GM23338 (cell line): ENCODE results near the gene ZNF646. TPM values are rescaled to one million over a fixed set of nuclear protein-coding genes. Genes with fewer than 3 reads are reported as not detected.

Experiments
- ATAC-seq: fragments of 200-7000 bp; cut with Tn5 transposase; 3 replicates; pipeline ENCODE4 v1.9.1; 2020
- DNase-seq: peaks from one replicate; pipeline ENCODE4 v3.0.0-alpha.2; 2015; ENCODE audit warnings: low spot score
- H2AFZ ChIP-seq: fragments of 200-600 bp; sonication (generic); 2 replicates; pipeline ENCODE4 v1.8.0; 2016; ENCODE audit warnings: antibody characterized with exemption, mild to moderate bottlenecking, moderate library complexity
- H3F3A ChIP-seq: fragments of 200-600 bp; sonication (generic); replicated peaks from 2 replicates; pipeline ENCODE4 v1.8.0; 2017; ENCODE audit warnings: antibody characterized with exemption, mixed run types, low read depth
- H3K27ac ChIP-seq: fragments of 200-600 bp; sonication (generic); 2 replicates; pipeline ENCODE4 v1.6.1; 2016; ENCODE audit warnings: low read depth
- H3K27me3 ChIP-seq: fragments of 200-600 bp; sonication (generic); 2 replicates; pipeline ENCODE4 v1.8.0; 2016; ENCODE audit warnings: mild to moderate bottlenecking, mixed run types, moderate library complexity; ENCODE audit not compliant: insufficient read depth
- H3K36me3 ChIP-seq: fragments of 200-600 bp; sonication (generic); 2 replicates; pipeline ENCODE4 v1.8.0; 2016; ENCODE audit warnings: mild to moderate bottlenecking; ENCODE audit not compliant: insufficient read depth
- H3K4me1 ChIP-seq: fragments of 200-600 bp; sonication (generic); 2 replicates; pipeline ENCODE4 v1.8.0; 2016; ENCODE audit warnings: mild to moderate bottlenecking, moderate library complexity; ENCODE audit not compliant: insufficient read depth
- H3K4me2 ChIP-seq: fragments of 200-600 bp; sonication (generic); 2 replicates; pipeline ENCODE4 v1.7.1; 2017; ENCODE audit warnings: mixed run types
- H3K4me3 ChIP-seq: fragments of 200-600 bp; sonication (generic); 2 replicates; pipeline ENCODE4 v1.6.1; 2016; ENCODE audit warnings: mixed run types
- H3K79me2 ChIP-seq: fragments of 200-600 bp; sonication (generic); replicated peaks from 2 replicates; pipeline ENCODE4 v1.8.0; 2017; ENCODE audit warnings: mild to moderate bottlenecking; ENCODE audit not compliant: insufficient read depth
- H3K9me2 ChIP-seq: fragments of 200-600 bp; sonication (generic); 2 replicates; pipeline ENCODE4 v1.8.0; 2017; ENCODE audit not compliant: insufficient read depth
- H4K20me1 ChIP-seq: fragments of 200-600 bp; sonication (generic); replicated peaks from 2 replicates; pipeline ENCODE4 v1.8.0; 2017; ENCODE audit warnings: mild to moderate bottlenecking; ENCODE audit not compliant: insufficient read depth
- H3K27ac Mint-ChIP-seq: 2 replicates; pipeline ENCODE4 v1.8.0; 2020; ENCODE audit warnings: inconsistent platforms, mild to moderate bottlenecking, moderate library complexity, mixed read lengths
- H3K27me3 Mint-ChIP-seq: 3 replicates; pipeline ENCODE4 v1.8.0; 2022; ENCODE audit warnings: low read depth, mild to moderate bottlenecking, moderate library complexity, mixed read lengths, inconsistent platforms; ENCODE audit not compliant: insufficient read depth, poor library complexity
- H3K36me3 Mint-ChIP-seq: 3 replicates; pipeline ENCODE4 v1.8.0; 2021; ENCODE audit warnings: low read depth, mild to moderate bottlenecking, inconsistent platforms, moderate library complexity, mixed read lengths
- H3K4me1 Mint-ChIP-seq: 3 replicates; pipeline ENCODE4 v1.8.0; 2020; ENCODE audit warnings: mild to moderate bottlenecking, inconsistent platforms, mixed read lengths
- H3K4me3 Mint-ChIP-seq: 3 replicates; pipeline ENCODE4 v1.8.0; 2021; ENCODE audit warnings: moderate library complexity, mild to moderate bottlenecking, inconsistent platforms, mixed read lengths
- H3K9me3 Mint-ChIP-seq: 3 replicates; pipeline ENCODE4 v1.8.0; 2020; ENCODE audit warnings: moderate library complexity, mild to moderate bottlenecking, inconsistent platforms, mixed read lengths
- CREB1 ChIP-seq: fragments of 250-450 bp; sonication (Bioruptor Pico); IDR thresholded peaks from 2 replicates; pipeline ENCODE4 v1.5.0; 2020; ENCODE audit warnings: low read depth, mild to moderate bottlenecking, moderate library complexity
- EZH2 ChIP-seq: fragments of 200-600 bp; sonication (generic); IDR thresholded peaks from one replicate; pipeline ENCODE4 v1.8.0; 2017; ENCODE audit warnings: antibody characterized with exemption, mild to moderate bottlenecking, low read depth; ENCODE audit not compliant: unreplicated experiment
- EZH2phosphoT487 ChIP-seq: fragments of 200-600 bp; sonication (generic); IDR thresholded peaks from one replicate; pipeline ENCODE4 v1.8.1; 2018; ENCODE audit warnings: antibody characterized with exemption; ENCODE audit not compliant: unreplicated experiment
- JUNB ChIP-seq: IDR thresholded peaks from one replicate; pipeline ENCODE4 v1.6.1; 2016; ENCODE audit warnings: antibody characterized with exemption; ENCODE audit not compliant: unreplicated experiment
- NANOG ChIP-seq: IDR thresholded peaks from 2 replicates; pipeline ENCODE4 v1.6.1; 2016; ENCODE audit warnings: antibody characterized with exemption, borderline replicate concordance
- POLR2AphosphoS5 ChIP-seq: IDR thresholded peaks from 2 replicates; pipeline ENCODE4 v1.6.1; 2016; ENCODE audit warnings: antibody characterized with exemption, low read depth
- STAT1 ChIP-seq: IDR thresholded peaks from one replicate; pipeline ENCODE4 v1.6.1; 2016; ENCODE audit warnings: antibody characterized with exemption; ENCODE audit not compliant: unreplicated experiment
- ZNF114 ChIP-seq: fragments of 250-450 bp; sonication (Bioruptor Pico); IDR thresholded peaks from 2 replicates; pipeline ENCODE4 v1.5.0; 2020; ENCODE audit warnings: mild to moderate bottlenecking, moderate library complexity
- polyA plus RNA-seq: library from polyadenylated mRNA; unstranded; fragments of >200 nt; fragmentation: Nextera tagmentation; extraction: Ambion mirVana; gene quantifications from 2 replicates; pipeline ENCODE4 v1.2.1, GENCODE V29; 2016
- total RNA-seq: library from RNA; depleted of rRNA; stranded (reverse); fragments of >200 nt; shearing (Covaris generic); gene quantifications from 2 replicates; pipeline ENCODE4 v1.2.3, GENCODE V29; 2014
- TF ChIP-seq, protein P1 (sequence below): IDR thresholded peaks from 2 replicates; pipeline ENCODE4 v1.6.1; 2016; ENCODE audit warnings: antibody characterized with exemption
- TF ChIP-seq, protein P2 (sequence below): fragments of 250-450 bp; sonication (Bioruptor Pico); IDR thresholded peaks from 2 replicates; pipeline ENCODE4 v1.5.0; 2020; ENCODE audit warnings: mild to moderate bottlenecking, moderate library complexity
- TF ChIP-seq, protein P3 (sequence below), 2 experiments: fragments of 200-600 bp in 1 of 2; sonication (generic) in 1 of 2; conservative IDR thresholded peaks; 2 replicates each; pipeline versions ENCODE4 v1.5.1 to v1.6.1; 2016 to 2017; ENCODE audit warnings: antibody characterized with exemption in 2 of 2, low read depth in 2 of 2, mild to moderate bottlenecking in 2 of 2, moderate library complexity in 1 of 2

The ZNF646 gene
- total and polyA plus RNA-seq, 2 experiments from 2014 or later, result 6.3 to 29.3 TPM

DNA sequence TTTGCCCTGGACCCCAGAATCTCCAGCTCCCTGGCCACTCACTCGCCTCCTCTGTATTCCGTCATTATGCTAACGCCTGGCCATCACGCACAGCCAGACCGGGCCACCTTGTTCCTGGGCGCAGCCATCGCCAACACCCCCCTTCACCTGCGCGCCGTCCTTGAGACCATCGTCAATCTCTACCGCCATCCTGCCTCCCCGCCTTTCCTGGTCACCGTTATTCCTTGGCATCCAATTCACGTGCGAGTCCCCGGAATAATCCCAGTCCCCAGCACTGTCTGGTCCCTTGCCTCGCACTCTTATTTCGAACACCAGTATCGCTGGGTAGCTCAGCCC lies 19.8 kb downstream of the ZNF646 start:
- peaks cover 28% of the 10 kb centered on the region for H3K36me3 Mint-ChIP-seq
- H2AFZ ChIP-seq, result peak overlapping the region; percentile 75
- H3K9me3 Mint-ChIP-seq, result peaks cover 5% of the 10 kb centered on the region; the same call in 2 of the 3 replicates
- ATAC-seq (peak; percentile 21), DNase-seq (peak; percentile 62)
- peak overlapping the region; percentile 91 for H3K4me2 ChIP-seq
- peaks cover 6% of the 10 kb centered on the region; the same call in 1 of the 2 replicates for H3F3A ChIP-seq
- no peaks in the 10 kb centered on the region for H3K9me2 ChIP-seq
- no peaks in the 10 kb centered on the region for H4K20me1 ChIP-seq
- H3K27ac Mint-ChIP-seq, result peak overlapping the region; percentile 80
- no peaks in the 10 kb centered on the region for H3K36me3 ChIP-seq
- H3K27me3 ChIP-seq, result no peaks in the 10 kb centered on the region
- peak overlapping the region; percentile 85 for H3K27ac ChIP-seq
- H3K27me3 Mint-ChIP-seq, result peaks cover 11% of the 10 kb centered on the region
- peak overlapping the region; percentile 93 for H3K4me3 Mint-ChIP-seq
- H3K4me3 ChIP-seq, result peak overlapping the region; percentile 84
- TF ChIP-seq NANOG, result no peak
- H3K4me1 ChIP-seq, result peaks cover 7% of the 10 kb centered on the region; the same call in 1 of the 2 replicates
- H3K4me1 Mint-ChIP-seq, result peaks cover 8% of the 10 kb centered on the region
- peaks cover 16% of the 10 kb centered on the region for H3K79me2 ChIP-seq

DNA sequence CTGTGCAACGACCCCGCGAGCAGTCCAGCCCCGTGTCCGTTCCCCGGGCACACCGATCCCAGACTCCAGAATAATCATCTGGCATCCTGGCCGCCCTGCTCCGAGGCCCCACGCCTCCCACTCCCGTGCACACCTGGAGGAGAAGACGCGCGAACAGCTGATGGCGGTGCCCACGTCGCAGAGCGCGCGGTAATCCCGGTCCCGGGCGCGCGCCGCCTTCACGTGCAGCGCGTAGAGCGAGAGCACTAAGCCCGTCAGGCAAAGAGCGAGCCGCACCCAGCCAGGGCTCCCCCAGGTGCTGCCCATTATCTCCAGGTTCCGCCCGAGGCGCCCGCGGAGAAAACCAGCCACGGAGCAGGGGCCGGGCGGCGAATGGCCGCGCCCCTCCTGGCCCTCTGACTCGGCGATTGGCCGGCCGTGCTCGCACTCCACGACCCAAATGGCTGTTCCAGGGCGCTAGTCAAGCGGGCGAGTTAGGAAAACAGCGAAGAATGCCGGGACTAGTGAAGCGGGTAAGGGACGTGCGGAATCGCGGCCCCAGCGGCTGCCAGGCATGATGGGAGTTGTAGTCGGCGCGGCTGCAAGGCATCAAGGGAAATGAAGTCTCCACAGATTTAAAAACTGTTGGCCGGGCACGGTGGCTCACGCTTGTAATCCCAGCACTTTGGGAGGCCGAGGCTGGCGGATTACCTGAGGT lies 20.4 kb downstream of the ZNF646 start, which contains the start of gene VKORC1:
Gene VKORC1, minus strand, starts transcription at position 374 of the 697 bp plus-strand sequence. Its CDS starts 68 bp downstream, at position 306.
- Histone ChIP-seq H3K27ac (peak within 1 kb of the TSS; percentile 85), H3K4me1 (peaks cover 7% of the 10 kb centered on the region; the same call in 1 of the 2 replicates), H3K36me3 (no peaks in the 10 kb centered on the region), H3K9me2 (no peaks in the 10 kb centered on the region), H3K27me3 (no peaks in the 10 kb centered on the region), H3K4me3 (peak within 1 kb of the TSS; percentile 84), H3F3A (peaks cover 6% of the 10 kb centered on the region; the same call in 1 of the 2 replicates), H3K79me2 (peaks cover 16% of the 10 kb centered on the region), H3K4me2 (peak within 1 kb of the TSS; percentile 91), H4K20me1 (no peaks in the 10 kb centered on the region), H2AFZ (peak within 1 kb of the TSS; percentile 75)
- Mint-ChIP-seq H3K4me3 (peak within 1 kb of the TSS; percentile 93), H3K36me3 (peaks cover 25% of the 10 kb centered on the region), H3K27ac (peak within 1 kb of the TSS; percentile 80), H3K4me1 (peaks cover 8% of the 10 kb centered on the region), H3K27me3 (peaks cover 10% of the 10 kb centered on the region), H3K9me3 (peaks cover 5% of the 10 kb centered on the region; the same call in 2 of the 3 replicates)
- peak; percentile 95 for ATAC-seq
- DNase-seq, result peak; percentile 99
- TF ChIP-seq JUNB (no peak), CREB1 (CRISPR knock-in tag) (peak; percentile 47; the same call in 1 of the 2 replicates), NANOG (no peak), POLR2AphosphoS5 (peak; percentile 57), ZNF114 (no peak), EZH2phosphoT487 (no peak), STAT1 (no peak), EZH2 (no peak)
- TF ChIP-seq, protein P1, sequence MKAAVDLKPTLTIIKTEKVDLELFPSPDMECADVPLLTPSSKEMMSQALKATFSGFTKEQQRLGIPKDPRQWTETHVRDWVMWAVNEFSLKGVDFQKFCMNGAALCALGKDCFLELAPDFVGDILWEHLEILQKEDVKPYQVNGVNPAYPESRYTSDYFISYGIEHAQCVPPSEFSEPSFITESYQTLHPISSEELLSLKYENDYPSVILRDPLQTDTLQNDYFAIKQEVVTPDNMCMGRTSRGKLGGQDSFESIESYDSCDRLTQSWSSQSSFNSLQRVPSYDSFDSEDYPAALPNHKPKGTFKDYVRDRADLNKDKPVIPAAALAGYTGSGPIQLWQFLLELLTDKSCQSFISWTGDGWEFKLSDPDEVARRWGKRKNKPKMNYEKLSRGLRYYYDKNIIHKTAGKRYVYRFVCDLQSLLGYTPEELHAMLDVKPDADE, result peak; percentile 89
- TF ChIP-seq, protein P2, sequence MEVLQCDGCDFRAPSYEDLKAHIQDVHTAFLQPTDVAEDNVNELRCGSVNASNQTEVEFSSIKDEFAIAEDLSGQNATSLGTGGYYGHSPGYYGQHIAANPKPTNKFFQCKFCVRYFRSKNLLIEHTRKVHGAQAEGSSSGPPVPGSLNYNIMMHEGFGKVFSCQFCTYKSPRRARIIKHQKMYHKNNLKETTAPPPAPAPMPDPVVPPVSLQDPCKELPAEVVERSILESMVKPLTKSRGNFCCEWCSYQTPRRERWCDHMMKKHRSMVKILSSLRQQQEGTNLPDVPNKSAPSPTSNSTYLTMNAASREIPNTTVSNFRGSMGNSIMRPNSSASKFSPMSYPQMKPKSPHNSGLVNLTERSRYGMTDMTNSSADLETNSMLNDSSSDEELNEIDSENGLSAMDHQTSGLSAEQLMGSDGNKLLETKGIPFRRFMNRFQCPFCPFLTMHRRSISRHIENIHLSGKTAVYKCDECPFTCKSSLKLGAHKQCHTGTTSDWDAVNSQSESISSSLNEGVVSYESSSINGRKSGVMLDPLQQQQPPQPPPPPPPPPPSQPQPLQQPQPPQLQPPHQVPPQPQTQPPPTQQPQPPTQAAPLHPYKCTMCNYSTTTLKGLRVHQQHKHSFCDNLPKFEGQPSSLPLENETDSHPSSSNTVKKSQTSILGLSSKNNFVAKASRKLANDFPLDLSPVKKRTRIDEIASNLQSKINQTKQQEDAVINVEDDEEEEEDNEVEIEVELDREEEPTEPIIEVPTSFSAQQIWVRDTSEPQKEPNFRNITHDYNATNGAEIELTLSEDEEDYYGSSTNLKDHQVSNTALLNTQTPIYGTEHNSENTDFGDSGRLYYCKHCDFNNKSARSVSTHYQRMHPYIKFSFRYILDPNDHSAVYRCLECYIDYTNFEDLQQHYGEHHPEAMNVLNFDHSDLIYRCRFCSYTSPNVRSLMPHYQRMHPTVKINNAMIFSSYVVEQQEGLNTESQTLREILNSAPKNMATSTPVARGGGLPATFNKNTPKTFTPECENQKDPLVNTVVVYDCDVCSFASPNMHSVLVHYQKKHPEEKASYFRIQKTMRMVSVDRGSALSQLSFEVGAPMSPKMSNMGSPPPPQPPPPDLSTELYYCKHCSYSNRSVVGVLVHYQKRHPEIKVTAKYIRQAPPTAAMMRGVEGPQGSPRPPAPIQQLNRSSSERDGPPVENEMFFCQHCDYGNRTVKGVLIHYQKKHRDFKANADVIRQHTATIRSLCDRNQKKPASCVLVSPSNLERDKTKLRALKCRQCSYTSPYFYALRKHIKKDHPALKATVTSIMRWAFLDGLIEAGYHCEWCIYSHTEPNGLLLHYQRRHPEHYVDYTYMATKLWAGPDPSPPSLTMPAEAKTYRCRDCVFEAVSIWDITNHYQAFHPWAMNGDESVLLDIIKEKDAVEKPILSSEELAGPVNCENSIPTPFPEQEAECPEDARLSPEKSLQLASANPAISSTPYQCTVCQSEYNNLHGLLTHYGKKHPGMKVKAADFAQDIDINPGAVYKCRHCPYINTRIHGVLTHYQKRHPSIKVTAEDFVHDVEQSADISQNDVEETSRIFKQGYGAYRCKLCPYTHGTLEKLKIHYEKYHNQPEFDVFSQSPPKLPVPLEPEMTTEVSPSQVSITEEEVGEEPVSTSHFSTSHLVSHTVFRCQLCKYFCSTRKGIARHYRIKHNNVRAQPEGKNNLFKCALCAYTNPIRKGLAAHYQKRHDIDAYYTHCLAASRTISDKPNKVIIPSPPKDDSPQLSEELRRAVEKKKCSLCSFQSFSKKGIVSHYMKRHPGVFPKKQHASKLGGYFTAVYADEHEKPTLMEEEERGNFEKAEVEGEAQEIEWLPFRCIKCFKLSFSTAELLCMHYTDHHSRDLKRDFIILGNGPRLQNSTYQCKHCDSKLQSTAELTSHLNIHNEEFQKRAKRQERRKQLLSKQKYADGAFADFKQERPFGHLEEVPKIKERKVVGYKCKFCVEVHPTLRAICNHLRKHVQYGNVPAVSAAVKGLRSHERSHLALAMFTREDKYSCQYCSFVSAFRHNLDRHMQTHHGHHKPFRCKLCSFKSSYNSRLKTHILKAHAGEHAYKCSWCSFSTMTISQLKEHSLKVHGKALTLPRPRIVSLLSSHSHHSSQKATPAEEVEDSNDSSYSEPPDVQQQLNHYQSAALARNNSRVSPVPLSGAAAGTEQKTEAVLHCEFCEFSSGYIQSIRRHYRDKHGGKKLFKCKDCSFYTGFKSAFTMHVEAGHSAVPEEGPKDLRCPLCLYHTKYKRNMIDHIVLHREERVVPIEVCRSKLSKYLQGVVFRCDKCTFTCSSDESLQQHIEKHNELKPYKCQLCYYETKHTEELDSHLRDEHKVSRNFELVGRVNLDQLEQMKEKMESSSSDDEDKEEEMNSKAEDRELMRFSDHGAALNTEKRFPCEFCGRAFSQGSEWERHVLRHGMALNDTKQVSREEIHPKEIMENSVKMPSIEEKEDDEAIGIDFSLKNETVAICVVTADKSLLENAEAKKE (CRISPR knock-in tag), result no peak
- TF ChIP-seq, protein P3, sequence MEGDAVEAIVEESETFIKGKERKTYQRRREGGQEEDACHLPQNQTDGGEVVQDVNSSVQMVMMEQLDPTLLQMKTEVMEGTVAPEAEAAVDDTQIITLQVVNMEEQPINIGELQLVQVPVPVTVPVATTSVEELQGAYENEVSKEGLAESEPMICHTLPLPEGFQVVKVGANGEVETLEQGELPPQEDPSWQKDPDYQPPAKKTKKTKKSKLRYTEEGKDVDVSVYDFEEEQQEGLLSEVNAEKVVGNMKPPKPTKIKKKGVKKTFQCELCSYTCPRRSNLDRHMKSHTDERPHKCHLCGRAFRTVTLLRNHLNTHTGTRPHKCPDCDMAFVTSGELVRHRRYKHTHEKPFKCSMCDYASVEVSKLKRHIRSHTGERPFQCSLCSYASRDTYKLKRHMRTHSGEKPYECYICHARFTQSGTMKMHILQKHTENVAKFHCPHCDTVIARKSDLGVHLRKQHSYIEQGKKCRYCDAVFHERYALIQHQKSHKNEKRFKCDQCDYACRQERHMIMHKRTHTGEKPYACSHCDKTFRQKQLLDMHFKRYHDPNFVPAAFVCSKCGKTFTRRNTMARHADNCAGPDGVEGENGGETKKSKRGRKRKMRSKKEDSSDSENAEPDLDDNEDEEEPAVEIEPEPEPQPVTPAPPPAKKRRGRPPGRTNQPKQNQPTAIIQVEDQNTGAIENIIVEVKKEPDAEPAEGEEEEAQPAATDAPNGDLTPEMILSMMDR (conservative IDR thresholded peaks at IDR 0.05; ENCODE audit: low read depth in 2 of 2), result no peak
